IMR-90 (cell line): ENCODE results near the gene MYH6. TPM values are rescaled to one million over a fixed set of nuclear protein-coding genes. Genes with fewer than 3 reads are reported as not detected.

Experiments used
- ATAC-seq: fragments of 200-7000 bp; cut with Tn5 transposase; 2 replicates; pipeline ENCODE4 v1.9.1; 2020; ENCODE audit warnings: low read depth, mild to moderate bottlenecking, moderate library complexity
- BruUV-seq: library from RNA; stranded (reverse); fragments of 400-500 nt; replicated peaks from 2 replicates; lab custom pipeline; 2021; lab: Mats Ljungman, UMichigan
- CTCF ChIA-PET: fragments of 300-600 bp; formaldehyde crosslinking; extraction: SDS; loops from one replicate; lab custom pipeline; 2021; ENCODE audit warnings: antibody characterized with exemption; lab: Yijun Ruan, JAX
- POLR2A ChIA-PET: fragments of 300-600 bp; sonication (Branson Sonifier 250); formaldehyde crosslinking; loops from one replicate; lab custom pipeline; 2022; ENCODE audit warnings: antibody characterized with exemption; ENCODE audit not compliant: unreplicated experiment; lab: Charles Lee
- DNase-seq: peaks from one replicate; pipeline ENCODE4 v3.0.0; 2013
- H2AFZ ChIP-seq: replicated peaks from 2 replicates; pipeline ENCODE3; 2013; ENCODE audit warnings: low read length, mild to moderate bottlenecking; ENCODE audit not compliant: poor library complexity
- H2AK5ac ChIP-seq: 2 replicates; pipeline ENCODE4 v1.6.1; 2013; ENCODE audit warnings: low read depth, low read length, inconsistent platforms
- H2AK9ac ChIP-seq: replicated peaks from 2 replicates; pipeline ENCODE3; 2013; ENCODE audit warnings: mild to moderate bottlenecking, low read depth, low read length, moderate library complexity; ENCODE audit not compliant: poor library complexity
- H2BK120ac ChIP-seq: 2 replicates; pipeline ENCODE4 v1.6.1; 2013; ENCODE audit warnings: low read depth, low read length, inconsistent platforms
- H2BK15ac ChIP-seq: 3 replicates; pipeline ENCODE4 v1.6.1; 2013; ENCODE audit warnings: low read depth, low read length, inconsistent platforms
- H2BK20ac ChIP-seq: 2 replicates; pipeline ENCODE4 v1.6.1; 2013; ENCODE audit warnings: low read depth, mild to moderate bottlenecking, inconsistent platforms, low read length, moderate library complexity
- H2BK5ac ChIP-seq: 2 replicates; pipeline ENCODE4 v1.6.1; 2013; ENCODE audit warnings: mild to moderate bottlenecking, low read depth, low read length, inconsistent platforms; ENCODE audit not compliant: poor library complexity, severe bottlenecking
- H3K14ac ChIP-seq: replicated peaks from 2 replicates; pipeline ENCODE4 v1.6.1; 2013; ENCODE audit warnings: low read depth, low read length, inconsistent platforms
- H3K18ac ChIP-seq: 2 replicates; pipeline ENCODE4 v1.6.1; 2013; ENCODE audit warnings: low read depth, low read length, control low read depth
- H3K23ac ChIP-seq: 2 replicates; pipeline ENCODE4 v1.6.1; 2013; ENCODE audit warnings: low read depth, low read length, inconsistent platforms
- H3K27ac ChIP-seq: 2 replicates; pipeline ENCODE4 v1.5.1; 2013; ENCODE audit warnings: mild to moderate bottlenecking, control low read depth, low read length; ENCODE audit not compliant: insufficient read depth
- H3K27me3 ChIP-seq: 2 replicates; pipeline ENCODE4 v1.6.1; 2013; ENCODE audit warnings: low read length; ENCODE audit not compliant: control insufficient read depth, insufficient read depth
- H3K36me3 ChIP-seq: 2 replicates; pipeline ENCODE4 v1.6.1; 2013; ENCODE audit warnings: low read length, mixed read lengths; ENCODE audit not compliant: control insufficient read depth, insufficient read depth
- H3K4ac ChIP-seq: 2 replicates; pipeline ENCODE4 v1.6.1; 2013; ENCODE audit warnings: low read depth, low read length, inconsistent platforms
- H3K4me1 ChIP-seq: 2 replicates; pipeline ENCODE4 v1.6.1; 2013; ENCODE audit warnings: low read length, mixed read lengths; ENCODE audit not compliant: control insufficient read depth, insufficient read depth
- H3K4me2 ChIP-seq: 2 replicates; pipeline ENCODE4 v1.6.1; 2013; ENCODE audit warnings: low read depth, mild to moderate bottlenecking, control low read depth, low read length, moderate library complexity
- H3K4me3 ChIP-seq: 2 replicates; pipeline ENCODE4 v1.5.1; 2013; ENCODE audit warnings: low read depth, mild to moderate bottlenecking, control low read depth, low read length, moderate library complexity; ENCODE audit not compliant: insufficient read depth
- H3K56ac ChIP-seq: 2 replicates; pipeline ENCODE4 v1.6.1; 2013; ENCODE audit warnings: low read length, inconsistent platforms; ENCODE audit not compliant: insufficient read depth; ENCODE audit errors: extremely low read depth
- H3K79me1 ChIP-seq, 2 experiments: 2 replicates each; pipeline ENCODE4 v1.6.1; 2013; ENCODE audit warnings: low read length in 2 of 2, inconsistent platforms in 1 of 2, low read depth in 1 of 2
- H3K9ac ChIP-seq: 2 replicates; pipeline ENCODE4 v1.6.1; 2013; ENCODE audit warnings: low read depth, low read length, control low read depth
- H3K9me1 ChIP-seq: 2 replicates; pipeline ENCODE4 v1.6.1; 2013; ENCODE audit warnings: low read length, inconsistent platforms; ENCODE audit not compliant: insufficient read depth
- H3K9me3 ChIP-seq: 2 replicates; pipeline ENCODE4 v1.6.1; 2013; ENCODE audit warnings: low read length; ENCODE audit not compliant: control insufficient read depth, insufficient read depth
- H4K20me1 ChIP-seq: 2 replicates; pipeline ENCODE4 v1.6.1; 2013; ENCODE audit warnings: low read length, inconsistent platforms; ENCODE audit not compliant: insufficient read depth
- H4K5ac ChIP-seq: 2 replicates; pipeline ENCODE4 v1.6.1; 2013; ENCODE audit warnings: mild to moderate bottlenecking, low read depth, low read length, control low read depth
- H4K8ac ChIP-seq, 2 experiments: 2 replicates each; pipeline ENCODE4 v1.6.1; 2013; ENCODE audit warnings: low read depth in 2 of 2, low read length in 2 of 2, control low read depth in 1 of 2, inconsistent platforms in 1 of 2
- H4K91ac ChIP-seq: 2 replicates; pipeline ENCODE4 v1.6.1; 2013; ENCODE audit warnings: low read depth, low read length, inconsistent platforms; ENCODE audit not compliant: insufficient read depth
- BHLHE40 ChIP-seq: fragments of 150-350 bp; IDR thresholded peaks from 2 replicates; pipeline ENCODE4 v1.6.1; 2016; ENCODE audit warnings: mild to moderate bottlenecking, low read depth, low read length
- CEBPB ChIP-seq: IDR thresholded peaks from 2 replicates; pipeline ENCODE4 v1.6.1; 2012; ENCODE audit warnings: low read depth, low read length, improper control_type of control experiment
- CHD1 ChIP-seq: IDR thresholded peaks from 2 replicates; pipeline ENCODE4 v1.6.1; 2012; ENCODE audit warnings: low read depth, low read length, improper control_type of control experiment
- CTCF ChIP-seq: conservative IDR thresholded peaks from 2 replicates; pipeline ENCODE4 v1.5.1; 2012; ENCODE audit warnings: mild to moderate bottlenecking, low read depth, low read length, improper control_type of control experiment
- ELK1 ChIP-seq: fragments of 150-350 bp; IDR thresholded peaks from 2 replicates; pipeline ENCODE4 v1.6.1; 2016; ENCODE audit warnings: low read depth, mild to moderate bottlenecking, low read length, moderate library complexity, borderline replicate concordance
- FOS ChIP-seq: fragments of 150-350 bp; IDR thresholded peaks from 2 replicates; pipeline ENCODE4 v1.6.1; 2016; ENCODE audit warnings: low read depth, low read length
- MAZ ChIP-seq: IDR thresholded peaks from 2 replicates; pipeline ENCODE4 v1.6.1; 2012; ENCODE audit warnings: low read depth, mild to moderate bottlenecking, low read length, improper control_type of control experiment, moderate library complexity, borderline replicate concordance
- MXI1 ChIP-seq: IDR thresholded peaks from 2 replicates; pipeline ENCODE4 v1.6.1; 2012; ENCODE audit warnings: low read depth, mild to moderate bottlenecking, low read length, moderate library complexity, borderline replicate concordance
- NFE2L2 ChIP-seq: fragments of 150-350 bp; IDR thresholded peaks from 2 replicates; pipeline ENCODE4 v1.6.1; 2016; ENCODE audit warnings: low read depth, mild to moderate bottlenecking, low read length
- POLR2A ChIP-seq: IDR thresholded peaks from 2 replicates; pipeline ENCODE4 v1.6.1; 2012; ENCODE audit warnings: mild to moderate bottlenecking, low read depth, low read length
- RAD21 ChIP-seq: IDR thresholded peaks from 2 replicates; pipeline ENCODE4 v1.6.1; 2012; ENCODE audit warnings: low read length, improper control_type of control experiment
- RCOR1 ChIP-seq: IDR thresholded peaks from 2 replicates; pipeline ENCODE4 v1.6.1; 2012; ENCODE audit warnings: mild to moderate bottlenecking, low read length, improper control_type of control experiment; ENCODE audit not compliant: insufficient replicate concordance
- RFX5 ChIP-seq: IDR thresholded peaks from 2 replicates; pipeline ENCODE4 v1.8.0; 2012; ENCODE audit warnings: low read depth, mild to moderate bottlenecking, low read length, moderate library complexity
- SMC3 ChIP-seq: fragments of 150-350 bp; IDR thresholded peaks from 2 replicates; pipeline ENCODE4 v1.6.1; 2016; ENCODE audit warnings: low read depth, mild to moderate bottlenecking, antibody characterized with exemption, low read length, moderate library complexity
- USF2 ChIP-seq: fragments of 150-350 bp; IDR thresholded peaks from 2 replicates; pipeline ENCODE4 v1.6.1; 2017; ENCODE audit warnings: mild to moderate bottlenecking, antibody characterized with exemption, low read length, low read depth
- WGBS, 2 experiments: methylation state at CpG; one replicate each; pipeline versions ENCODE4 v1.1.5 to v1.1.7; 2013; ENCODE audit warnings: missing lambda C conversion rate in 2 of 2; ENCODE audit not compliant: insufficient read length in 1 of 2; ENCODE audit errors: extremely low coverage in 2 of 2; 5-methylcytosine and 5-hydroxymethylcytosine counted together
- dilution Hi-C: fragments of 300-500 bp; cut with HindIII; formaldehyde crosslinking; loops from one replicate; pipeline ENCODE4 v1.14.3; 2018; ENCODE audit warnings: low sequenced_read_pairs; ENCODE audit not compliant: unreplicated experiment
- in situ Hi-C: fragments of 300-500 bp; cut with MboI; formaldehyde crosslinking; loops from 3 replicates; pipeline ENCODE4 v1.14.3; 2019; ENCODE audit warnings: low sequenced_read_pairs, inconsistent platforms, mixed read lengths
- intact Hi-C: fragments of 100-400 bp; cut with micrococcal nuclease; formaldehyde crosslinking; loops from 2 replicates; pipeline ENCODE4 v1.10.0; 2022
- polyA plus RNA-seq, 3 experiments: library from polyadenylated mRNA; depleted of rRNA; stranded (reverse); fragments of >200 nt; gene quantifications; 2 replicates each; pipeline ENCODE4 v1.2.3, GENCODE V29; 2012; ENCODE audit warnings: low replicate concordance in 1 of 3
- total RNA-seq: library from RNA; depleted of rRNA; stranded (reverse); fragments of >200 nt; gene quantifications from 2 replicates; pipeline ENCODE4 v1.2.3, GENCODE V29; 2012

The MYH6 gene
- total and polyA plus RNA-seq, 2 of the 4 experiments (the other 2 are of a cell fraction), result not detected

- H3K23ac ChIP-seq, result no peak overlapping the region
- no peaks in the 10 kb centered on the region for H3K9me3 ChIP-seq
- no peaks in the 10 kb centered on the region for H3K4me1 ChIP-seq
- no peak overlapping the region for H3K18ac ChIP-seq
- in situ Hi-C loops, result no loop called here
- peaks cover 10% of the 10 kb centered on the region for H3K36me3 ChIP-seq
- no peak overlapping the region for H3K4me2 ChIP-seq
- H2BK20ac ChIP-seq, result no peak overlapping the region
- no peaks in the 10 kb centered on the region; a peak in 1 of 4 replicates for H3K79me1 ChIP-seq
- no peak overlapping the region for H4K8ac ChIP-seq
- H2BK15ac ChIP-seq, result no peak overlapping the region
- H3K9ac ChIP-seq, result no peak overlapping the region
- DNase-seq (no peak), ATAC-seq (no peak)
- H2AK5ac ChIP-seq, result no peak overlapping the region
- H4K5ac ChIP-seq, result no peak overlapping the region
- no peaks in the 10 kb centered on the region for H3K9me1 ChIP-seq
- BruUV-seq, result no TSS peak
- H2BK5ac ChIP-seq, result no peak overlapping the region
- intact Hi-C loops, result no loop called here
- TF ChIP-seq POLR2A, result no peak
- TF ChIP-seq CEBPB, result no peak
- TF ChIP-seq CHD1, result no peak
- TF ChIP-seq BHLHE40, result no peak
- TF ChIP-seq MXI1, result no peak
- TF ChIP-seq RFX5, result no peak
- no peak for TF ChIP-seq NFE2L2
- no peak for TF ChIP-seq RAD21
- no peak for TF ChIP-seq ELK1
- no peak for TF ChIP-seq SMC3
- TF ChIP-seq CTCF, result no peak
- no peak for TF ChIP-seq RCOR1
- TF ChIP-seq FOS, result no peak
- no peak for TF ChIP-seq USF2
- TF ChIP-seq MAZ, result no peak
- H2AK9ac ChIP-seq, result no peak overlapping the region
- no peak overlapping the region for H2AFZ ChIP-seq
- H2BK120ac ChIP-seq, result no peak overlapping the region
- no peak overlapping the region for H3K27ac ChIP-seq
- no peak overlapping the region for H3K14ac ChIP-seq
- dilution Hi-C loops, result no loop called here
- WGBS, 2 experiments, result 70% methylated on average over 3 of the region's 13 CpGs; no CpG with 5 or more reads in 1 of the 2 experiments
- no peaks in the 10 kb centered on the region for H4K20me1 ChIP-seq
- H3K4me3 ChIP-seq, result no peak overlapping the region
- CTCF ChIA-PET, result interaction anchor here (1.0 kb wide), 1 partner anchor 24 kb away, joined by 4 read pairs; the partner anchor contains the start of gene PABPN1
- H3K56ac ChIP-seq, result no peak overlapping the region
- peaks cover 2% of the 10 kb centered on the region; the same call in 1 of the 2 replicates for H3K27me3 ChIP-seq
- POLR2A ChIA-PET, result no interaction called here
- no peak overlapping the region for H4K91ac ChIP-seq
- no peak overlapping the region for H3K4ac ChIP-seq
Observed at GRCh38 chr14:23345987-23346692, 61.9 kb downstream of the MYH6 start.
